GM12878 (cell line): ENCODE data around the gene RAB3C. TPM values are rescaled to one million over a fixed set of nuclear protein-coding genes. Genes with fewer than 3 reads are reported as not detected.

ENCODE experiments used
- ATAC-seq: fragments of 200-7000 bp; cut with Tn5 transposase; 3 replicates; pipeline ENCODE4 v1.9.1; 2020; ENCODE audit warnings: mild to moderate bottlenecking, moderate library complexity
- BruUV-seq: library from RNA; stranded (reverse); fragments of 400-500 nt; replicated peaks from 2 replicates; lab custom pipeline; 2021; lab: Mats Ljungman, UMichigan
- CTCF ChIA-PET: fragments of 300-600 bp; sonication (Branson Sonifier 250); formaldehyde crosslinking; extraction: SDS; loops from one replicate; lab custom pipeline; 2021; ENCODE audit warnings: inconsistent platforms; lab: Yijun Ruan, JAX
- POLR2A ChIA-PET: fragments of 350-600 bp; formaldehyde crosslinking; extraction: SDS; loops from one replicate; lab custom pipeline; 2021; ENCODE audit warnings: inconsistent platforms; lab: Charles Lee
- RAD21 ChIA-PET: fragments of 300-600 bp; sonication (Branson Sonifier 250); formaldehyde crosslinking; loops from one replicate; lab custom pipeline; 2023; ENCODE audit warnings: antibody characterized with exemption; ENCODE audit not compliant: unreplicated experiment; lab: Charles Lee
- SMC1A ChIA-PET: fragments of 300-600 bp; sonication (Branson Sonifier 250); formaldehyde crosslinking; loops from one replicate; lab custom pipeline; 2023; ENCODE audit not compliant: unreplicated experiment, uncharacterized antibody; lab: Charles Lee
- DNase-seq: peaks from one replicate; pipeline ENCODE4 v3.0.0-alpha.2; 2011; ENCODE audit warnings: low read depth, low spot score
- FAIRE-seq: peaks from 3 replicates; lab custom pipeline; 2011; peaks lifted over from hg19 to GRCh38; lab: Jason Lieb, UNC
- H2AFZ ChIP-seq: 2 replicates; pipeline ENCODE4 v1.6.0; 2011; ENCODE audit warnings: low read depth, low read length, control low read depth; ENCODE audit not compliant: control insufficient read depth
- H3K27ac ChIP-seq: 2 replicates; pipeline ENCODE4 v1.5.1; 2011; ENCODE audit warnings: control low read depth; ENCODE audit not compliant: control insufficient read depth, insufficient read depth
- H3K27me3 ChIP-seq, 2 experiments: replicated peaks in 1 of 2; 2 replicates each; pipeline versions ENCODE4 v1.6.0 to v1.6.1; 2011; ENCODE audit warnings: low read length in 1 of 2; ENCODE audit not compliant: control insufficient read depth in 2 of 2, insufficient read depth in 2 of 2
- H3K36me3 ChIP-seq, 2 experiments: 2 replicates each; pipeline ENCODE4 v1.5.1; 2011; ENCODE audit warnings: low read length in 1 of 2; ENCODE audit not compliant: control insufficient read depth in 2 of 2, insufficient read depth in 2 of 2
- H3K4me1 ChIP-seq: 2 replicates; pipeline ENCODE4 v1.6.1; 2011; ENCODE audit warnings: mild to moderate bottlenecking, low read length, moderate library complexity, mixed read lengths; ENCODE audit not compliant: control insufficient read depth, insufficient read depth
- H3K4me2 ChIP-seq: 2 replicates; pipeline ENCODE4 v1.6.0; 2011; ENCODE audit warnings: control low read depth; ENCODE audit not compliant: control insufficient read depth, insufficient read depth
- H3K4me3 ChIP-seq: fragments of 200-600 bp; sonication (generic); 2 replicates; pipeline ENCODE4 v1.5.1; 2016
- H3K79me2 ChIP-seq: 2 replicates; pipeline ENCODE4 v1.6.0; 2011; ENCODE audit warnings: low read length; ENCODE audit not compliant: control insufficient read depth, insufficient read depth
- H3K9ac ChIP-seq: 2 replicates; pipeline ENCODE4 v1.8.0; 2011; ENCODE audit warnings: low read length, control low read depth, mixed read lengths; ENCODE audit not compliant: control insufficient read depth, insufficient read depth
- H3K9me3 ChIP-seq: replicated peaks from 3 replicates; pipeline ENCODE4 v1.5.1; 2011; ENCODE audit warnings: mild to moderate bottlenecking, low read length; ENCODE audit not compliant: control insufficient read depth, insufficient read depth
- H4K20me1 ChIP-seq: 2 replicates; pipeline ENCODE4 v1.6.0; 2011; ENCODE audit not compliant: control insufficient read depth, insufficient read depth
- EGR1 ChIP-seq, 2 experiments: IDR thresholded peaks; 1 replicate in 1 of 2; 2 replicates in 1 of 2; pipeline ENCODE4 v1.6.1; 2011 to 2012; ENCODE audit warnings: low read depth in 2 of 2, low read length in 2 of 2, borderline replicate concordance in 1 of 2, mild to moderate bottlenecking in 1 of 2, moderate library complexity in 1 of 2
- FOXM1 ChIP-seq: IDR thresholded peaks from 2 replicates; pipeline ENCODE4 v1.6.1; 2012; ENCODE audit warnings: low read depth, mild to moderate bottlenecking, inconsistent platforms, low read length, moderate library complexity
- IKZF1 ChIP-seq: fragments of 450-650 bp; conservative IDR thresholded peaks from 2 replicates; pipeline ENCODE4 v1.6.1; 2017; ENCODE audit warnings: antibody characterized with exemption, mild to moderate bottlenecking
- MYB ChIP-seq: fragments of 150-350 bp; IDR thresholded peaks from 2 replicates; pipeline ENCODE4 v1.6.1; 2014; ENCODE audit warnings: mild to moderate bottlenecking, low read depth, low read length, borderline replicate concordance
- PAX5 ChIP-seq: IDR thresholded peaks from 2 replicates; pipeline ENCODE4 v1.6.1; 2011; ENCODE audit warnings: low read depth, low read length, borderline replicate concordance
- SKIL ChIP-seq: fragments of 450-650 bp; IDR thresholded peaks from 2 replicates; pipeline ENCODE4 v1.6.1; 2017; ENCODE audit warnings: mild to moderate bottlenecking, low read depth, inconsistent platforms; ENCODE audit not compliant: poor library complexity, severe bottlenecking
- SMARCA5 ChIP-seq: fragments of 450-650 bp; IDR thresholded peaks from 2 replicates; pipeline ENCODE4 v1.6.1; 2017; ENCODE audit warnings: mild to moderate bottlenecking
- SP1 ChIP-seq: IDR thresholded peaks from one replicate; pipeline ENCODE4 v1.6.1; 2011; ENCODE audit warnings: low read depth, low read length
- ZBTB33 ChIP-seq: fragments of 450-650 bp; IDR thresholded peaks from 2 replicates; pipeline ENCODE4 v1.6.1; 2017; ENCODE audit warnings: mild to moderate bottlenecking
- WGBS: methylation state at CpG from one replicate; pipeline ENCODE4 v1.1.6; 2016; ENCODE audit warnings: low lambda C conversion rate; ENCODE audit not compliant: insufficient replicate concordance, insufficient coverage; ENCODE audit errors: missing lambda C conversion rate; 5-methylcytosine and 5-hydroxymethylcytosine counted together
- in situ Hi-C: fragments of 300-500 bp; cut with MboI; formaldehyde crosslinking; loops from 9 replicates; pipeline ENCODE4 v1.14.3; 2018; ENCODE audit warnings: mixed read lengths
- intact Hi-C: fragments of 100-400 bp; cut with micrococcal nuclease; formaldehyde crosslinking; loops from one replicate; pipeline ENCODE4 v1.14.2; 2022; ENCODE audit not compliant: unreplicated experiment
- polyA plus RNA-seq, 11 experiments: library from polyadenylated mRNA; depleted of rRNA in 4 of 11; unstranded in 6 of 11; stranded (reverse) in 5 of 11; fragments of >200 nt; fragmentation: Nextera tagmentation in 4 of 11; fragmentation: Illumina TruSeq in 1 of 11; extraction: Ambion mirVana in 4 of 11; extraction: Trizol in 1 of 11; gene quantifications; 1 replicate in 1 of 11; 2 replicates in 10 of 11; pipeline versions ENCODE4 v1.2.1 to v1.2.3, GENCODE V29; 2011 to 2016; ENCODE audit warnings: inconsistent platforms in 2 of 11, missing spikeins in 2 of 11, low read depth in 1 of 11
- total RNA-seq, 4 experiments: library from RNA; depleted of rRNA in 3 of 4; stranded (reverse); fragments of >200 nt in 3 of 4; fragmentation: Illumina TruSeq in 1 of 4; extraction: Trizol in 1 of 4; gene quantifications; 2 replicates each; pipeline versions ENCODE4 v1.2.1 to v1.2.3, GENCODE V29; 2013 to 2021
- TF ChIP-seq, protein P1 (sequence below): fragments of 450-650 bp; IDR thresholded peaks from 2 replicates; pipeline ENCODE4 v1.6.1; 2017; ENCODE audit warnings: borderline replicate concordance
- TF ChIP-seq, protein P2 (sequence below): IDR thresholded peaks from 2 replicates; pipeline ENCODE4 v1.6.1; 2011; ENCODE audit warnings: borderline replicate concordance, low read depth, mild to moderate bottlenecking, moderate library complexity, low read length; ENCODE audit not compliant: insufficient read depth, poor library complexity, severe bottlenecking

Gene RAB3C
- total and polyA plus RNA-seq, 10 of the 15 experiments (the other 5 are each of a cell fraction or from before 2014, with no cell fraction given) = not detected

GRCh38 chr5:58606064-58606463 lies 23.2 kb downstream of the RAB3C start:
- ChIA-PET SMC1A (no interaction called here), POLR2A (no interaction called here), CTCF (interaction anchor here (0.7 kb wide), 1 partner anchor 534 kb away, joined by 3 read pairs; no protein-coding TSS in a partner anchor), RAD21 (no interaction called here)
- H4K20me1 ChIP-seq = no peaks in the 10 kb centered on the region
- H3K9me3 ChIP-seq = no peaks in the 10 kb centered on the region
- in situ Hi-C loops = no loop called here
- no peak overlapping the region for H3K4me2 ChIP-seq
- 5% methylated on average over 4 of the region's 4 CpGs for WGBS
- DNase-seq (no peak), FAIRE-seq (no peak), ATAC-seq (no peak)
- no peaks in the 10 kb centered on the region for H3K36me3 ChIP-seq
- BruUV-seq = no TSS peak
- intact Hi-C loops = no loop called here
- H3K79me2 ChIP-seq = no peaks in the 10 kb centered on the region
- no peak overlapping the region for H3K9ac ChIP-seq
- H3K27ac ChIP-seq = no peak overlapping the region
- no peak overlapping the region for H3K4me3 ChIP-seq
- no peaks in the 10 kb centered on the region for H3K27me3 ChIP-seq
- no peak overlapping the region for H2AFZ ChIP-seq
- TF ChIP-seq ZBTB33 = no peak
- TF ChIP-seq FOXM1 = no peak
- no peak for TF ChIP-seq MYB
- no peak for TF ChIP-seq SP1
- no peaks in the 10 kb centered on the region for H3K4me1 ChIP-seq

DNA sequence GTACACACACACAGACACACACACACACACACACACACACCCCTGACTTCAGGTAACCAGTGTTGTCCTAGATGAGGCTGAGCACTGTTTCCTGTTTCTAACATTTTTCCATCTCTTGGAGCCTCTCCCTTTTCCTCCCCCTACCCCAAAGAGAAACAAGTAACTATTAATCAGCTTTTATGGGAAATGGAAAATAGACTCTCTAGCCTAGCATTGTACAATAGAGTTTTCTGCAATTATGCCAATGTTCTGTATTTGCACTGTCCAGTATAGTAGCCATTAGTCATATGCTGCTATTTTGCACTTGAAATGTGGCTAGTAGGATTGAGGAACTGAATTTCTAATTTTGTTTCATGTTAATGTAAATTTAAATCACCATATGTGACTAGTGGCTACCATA lies 33.1 kb downstream of the RAB3C start:
- H3K9me3 ChIP-seq = no peaks in the 10 kb centered on the region
- no peaks in the 10 kb centered on the region for H4K20me1 ChIP-seq
- DNase-seq (no peak), ATAC-seq (no peak), FAIRE-seq (no peak)
- no peak overlapping the region for H3K27ac ChIP-seq
- H3K4me2 ChIP-seq = no peak overlapping the region
- in situ Hi-C loops (no loop called here), intact Hi-C loops (no loop called here)
- ChIA-PET RAD21 (no interaction called here), SMC1A (no interaction called here), POLR2A (interaction anchor here (0.7 kb wide), 1 partner anchor 31 kb away, joined by 3 read pairs; no protein-coding TSS in a partner anchor), CTCF (no interaction called here)
- no peaks in the 10 kb centered on the region for H3K36me3 ChIP-seq
- no peaks in the 10 kb centered on the region for H3K27me3 ChIP-seq
- no peaks in the 10 kb centered on the region for H3K79me2 ChIP-seq
- no TSS peak for BruUV-seq
- H2AFZ ChIP-seq = no peak overlapping the region
- H3K4me1 ChIP-seq = no peaks in the 10 kb centered on the region
- H3K4me3 ChIP-seq = no peak overlapping the region
- no peak overlapping the region for H3K9ac ChIP-seq
- TF ChIP-seq SKIL = no peak
- TF ChIP-seq EGR1 (IDR thresholded peaks at IDR 0.05; ENCODE audit: borderline replicate concordance in 1 of 2, low read depth in 2 of 2, low read length in 2 of 2) = no peak
- TF ChIP-seq, protein P1, sequence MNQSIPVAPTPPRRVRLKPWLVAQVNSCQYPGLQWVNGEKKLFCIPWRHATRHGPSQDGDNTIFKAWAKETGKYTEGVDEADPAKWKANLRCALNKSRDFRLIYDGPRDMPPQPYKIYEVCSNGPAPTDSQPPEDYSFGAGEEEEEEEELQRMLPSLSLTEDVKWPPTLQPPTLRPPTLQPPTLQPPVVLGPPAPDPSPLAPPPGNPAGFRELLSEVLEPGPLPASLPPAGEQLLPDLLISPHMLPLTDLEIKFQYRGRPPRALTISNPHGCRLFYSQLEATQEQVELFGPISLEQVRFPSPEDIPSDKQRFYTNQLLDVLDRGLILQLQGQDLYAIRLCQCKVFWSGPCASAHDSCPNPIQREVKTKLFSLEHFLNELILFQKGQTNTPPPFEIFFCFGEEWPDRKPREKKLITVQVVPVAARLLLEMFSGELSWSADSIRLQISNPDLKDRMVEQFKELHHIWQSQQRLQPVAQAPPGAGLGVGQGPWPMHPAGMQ = no peak
- TF ChIP-seq IKZF1 = no peak
- TF ChIP-seq, protein P2, sequence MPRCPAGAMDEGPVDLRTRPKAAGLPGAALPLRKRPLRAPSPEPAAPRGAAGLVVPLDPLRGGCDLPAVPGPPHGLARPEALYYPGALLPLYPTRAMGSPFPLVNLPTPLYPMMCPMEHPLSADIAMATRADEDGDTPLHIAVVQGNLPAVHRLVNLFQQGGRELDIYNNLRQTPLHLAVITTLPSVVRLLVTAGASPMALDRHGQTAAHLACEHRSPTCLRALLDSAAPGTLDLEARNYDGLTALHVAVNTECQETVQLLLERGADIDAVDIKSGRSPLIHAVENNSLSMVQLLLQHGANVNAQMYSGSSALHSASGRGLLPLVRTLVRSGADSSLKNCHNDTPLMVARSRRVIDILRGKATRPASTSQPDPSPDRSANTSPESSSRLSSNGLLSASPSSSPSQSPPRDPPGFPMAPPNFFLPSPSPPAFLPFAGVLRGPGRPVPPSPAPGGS = no peak
- TF ChIP-seq PAX5 = no peak
- no peak for TF ChIP-seq SMARCA5
